Measurements from ENCODE around the gene MINK1. TPM values are rescaled to one million over a fixed set of nuclear protein-coding genes. Genes with fewer than 3 reads are reported as not detected.

MINK1 gene
- total and polyA plus RNA-seq, 2 of the 13 experiments (the other 11 are each of a cell fraction or from before 2014, with no cell fraction given) = 17.2 to 63.9 TPM

DNA sequence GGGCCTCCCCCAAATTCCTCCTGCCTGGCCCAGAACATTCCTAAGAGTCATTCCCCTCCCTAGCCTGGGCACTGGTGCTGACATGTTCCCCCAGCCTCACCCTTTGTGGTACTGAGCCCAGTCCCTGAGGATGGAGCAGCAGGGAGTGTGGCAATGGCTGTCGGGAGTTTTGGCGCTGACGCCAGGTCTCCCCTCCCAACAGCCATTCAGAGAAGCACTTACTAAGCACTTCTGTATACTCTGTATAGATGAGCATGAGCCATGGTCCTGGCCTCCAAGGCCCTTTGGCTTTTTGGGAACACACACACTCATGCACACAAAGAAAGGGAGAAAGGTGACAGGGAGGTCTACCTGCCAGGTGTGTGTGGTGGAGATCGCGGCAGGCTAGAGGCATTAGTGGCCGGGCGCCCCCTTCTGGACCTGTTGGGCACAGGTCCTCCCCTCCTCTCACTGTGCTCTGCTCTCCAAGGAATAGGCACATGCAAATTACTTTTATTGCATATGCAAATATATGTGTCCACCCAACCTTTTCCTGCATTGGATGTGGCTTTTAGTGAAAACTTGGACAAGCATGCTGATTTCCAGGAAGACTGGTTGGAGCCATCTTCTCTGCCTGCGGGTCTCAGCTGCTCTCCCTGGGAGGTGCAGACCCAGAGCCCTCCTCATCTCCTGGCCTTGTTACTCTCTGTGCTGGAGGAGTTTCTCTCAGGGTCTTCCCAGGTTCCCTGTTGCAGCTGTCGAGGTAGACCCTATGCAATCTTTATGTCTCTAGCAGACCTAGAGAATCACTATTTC is 48.8 kb downstream of the MINK1 start (continued):
- TF ChIP-seq, protein P1, sequence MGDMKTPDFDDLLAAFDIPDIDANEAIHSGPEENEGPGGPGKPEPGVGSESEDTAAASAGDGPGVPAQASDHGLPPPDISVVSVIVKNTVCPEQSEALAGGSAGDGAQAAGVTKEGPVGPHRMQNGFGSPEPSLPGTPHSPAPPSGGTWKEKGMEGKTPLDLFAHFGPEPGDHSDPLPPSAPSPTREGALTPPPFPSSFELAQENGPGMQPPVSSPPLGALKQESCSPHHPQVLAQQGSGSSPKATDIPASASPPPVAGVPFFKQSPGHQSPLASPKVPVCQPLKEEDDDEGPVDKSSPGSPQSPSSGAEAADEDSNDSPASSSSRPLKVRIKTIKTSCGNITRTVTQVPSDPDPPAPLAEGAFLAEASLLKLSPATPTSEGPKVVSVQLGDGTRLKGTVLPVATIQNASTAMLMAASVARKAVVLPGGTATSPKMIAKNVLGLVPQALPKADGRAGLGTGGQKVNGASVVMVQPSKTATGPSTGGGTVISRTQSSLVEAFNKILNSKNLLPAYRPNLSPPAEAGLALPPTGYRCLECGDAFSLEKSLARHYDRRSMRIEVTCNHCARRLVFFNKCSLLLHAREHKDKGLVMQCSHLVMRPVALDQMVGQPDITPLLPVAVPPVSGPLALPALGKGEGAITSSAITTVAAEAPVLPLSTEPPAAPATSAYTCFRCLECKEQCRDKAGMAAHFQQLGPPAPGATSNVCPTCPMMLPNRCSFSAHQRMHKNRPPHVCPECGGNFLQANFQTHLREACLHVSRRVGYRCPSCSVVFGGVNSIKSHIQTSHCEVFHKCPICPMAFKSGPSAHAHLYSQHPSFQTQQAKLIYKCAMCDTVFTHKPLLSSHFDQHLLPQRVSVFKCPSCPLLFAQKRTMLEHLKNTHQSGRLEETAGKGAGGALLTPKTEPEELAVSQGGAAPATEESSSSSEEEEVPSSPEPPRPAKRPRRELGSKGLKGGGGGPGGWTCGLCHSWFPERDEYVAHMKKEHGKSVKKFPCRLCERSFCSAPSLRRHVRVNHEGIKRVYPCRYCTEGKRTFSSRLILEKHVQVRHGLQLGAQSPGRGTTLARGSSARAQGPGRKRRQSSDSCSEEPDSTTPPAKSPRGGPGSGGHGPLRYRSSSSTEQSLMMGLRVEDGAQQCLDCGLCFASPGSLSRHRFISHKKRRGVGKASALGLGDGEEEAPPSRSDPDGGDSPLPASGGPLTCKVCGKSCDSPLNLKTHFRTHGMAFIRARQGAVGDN (CRISPR knock-in tag; IDR thresholded peaks at IDR 0.05) = peak; percentile 43
- TF ChIP-seq GTF2F1 (IDR thresholded peaks at IDR 0.05; ENCODE audit: low read length) (no peak), MLLT10 (CRISPR knock-in tag; IDR thresholded peaks at IDR 0.05) (no peak), GTF3A (CRISPR knock-in tag; conservative IDR thresholded peaks at IDR 0.05) (no peak), ZNF382 (CRISPR knock-in tag; IDR thresholded peaks at IDR 0.05; ENCODE audit: borderline replicate concordance) (no peak), ZNF713 (CRISPR knock-in tag; IDR thresholded peaks at IDR 0.05) (no peak), ATF7 (IDR thresholded peaks at IDR 0.05) (no peak), ATF7 (CRISPR knock-in tag; IDR thresholded peaks at IDR 0.05) (no peak), ZNF460 (CRISPR knock-in tag; IDR thresholded peaks at IDR 0.05; ENCODE audit: borderline replicate concordance) (no peak), ISX (CRISPR knock-in tag; conservative IDR thresholded peaks at IDR 0.05) (no peak), ZNF550 (CRISPR knock-in tag; IDR thresholded peaks at IDR 0.05; ENCODE audit: borderline replicate concordance) (no peak), SIN3B (IDR thresholded peaks at IDR 0.05; ENCODE audit: low read length) (no peak), SRY (CRISPR knock-in tag; IDR thresholded peaks at IDR 0.05) (no peak), FOXO1 (CRISPR knock-in tag; IDR thresholded peaks at IDR 0.05) (0 out of 2 replicates have a peak, but pooled peaks have one; percentile 25), NAIF1 (CRISPR knock-in tag; IDR thresholded peaks at IDR 0.05; ENCODE audit: borderline replicate concordance) (no peak), ZKSCAN5 (CRISPR knock-in tag; IDR thresholded peaks at IDR 0.05) (no peak), EEA1 (CRISPR knock-in tag; IDR thresholded peaks at IDR 0.05; ENCODE audit: borderline replicate concordance) (no peak)
- TF ChIP-seq, protein P2, sequence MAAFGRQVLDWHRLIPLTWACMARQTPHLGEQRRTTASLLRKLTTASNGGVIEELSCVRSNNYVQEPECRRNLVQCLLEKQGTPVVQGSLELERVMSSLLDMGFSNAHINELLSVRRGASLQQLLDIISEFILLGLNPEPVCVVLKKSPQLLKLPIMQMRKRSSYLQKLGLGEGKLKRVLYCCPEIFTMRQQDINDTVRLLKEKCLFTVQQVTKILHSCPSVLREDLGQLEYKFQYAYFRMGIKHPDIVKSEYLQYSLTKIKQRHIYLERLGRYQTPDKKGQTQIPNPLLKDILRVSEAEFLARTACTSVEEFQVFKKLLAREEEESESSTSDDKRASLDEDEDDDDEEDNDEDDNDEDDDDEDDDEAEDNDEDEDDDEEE (CRISPR knock-in tag; IDR thresholded peaks at IDR 0.05) = peak; percentile 62; the same call in 1 of the 2 replicates
- TF ChIP-seq, protein P3, sequence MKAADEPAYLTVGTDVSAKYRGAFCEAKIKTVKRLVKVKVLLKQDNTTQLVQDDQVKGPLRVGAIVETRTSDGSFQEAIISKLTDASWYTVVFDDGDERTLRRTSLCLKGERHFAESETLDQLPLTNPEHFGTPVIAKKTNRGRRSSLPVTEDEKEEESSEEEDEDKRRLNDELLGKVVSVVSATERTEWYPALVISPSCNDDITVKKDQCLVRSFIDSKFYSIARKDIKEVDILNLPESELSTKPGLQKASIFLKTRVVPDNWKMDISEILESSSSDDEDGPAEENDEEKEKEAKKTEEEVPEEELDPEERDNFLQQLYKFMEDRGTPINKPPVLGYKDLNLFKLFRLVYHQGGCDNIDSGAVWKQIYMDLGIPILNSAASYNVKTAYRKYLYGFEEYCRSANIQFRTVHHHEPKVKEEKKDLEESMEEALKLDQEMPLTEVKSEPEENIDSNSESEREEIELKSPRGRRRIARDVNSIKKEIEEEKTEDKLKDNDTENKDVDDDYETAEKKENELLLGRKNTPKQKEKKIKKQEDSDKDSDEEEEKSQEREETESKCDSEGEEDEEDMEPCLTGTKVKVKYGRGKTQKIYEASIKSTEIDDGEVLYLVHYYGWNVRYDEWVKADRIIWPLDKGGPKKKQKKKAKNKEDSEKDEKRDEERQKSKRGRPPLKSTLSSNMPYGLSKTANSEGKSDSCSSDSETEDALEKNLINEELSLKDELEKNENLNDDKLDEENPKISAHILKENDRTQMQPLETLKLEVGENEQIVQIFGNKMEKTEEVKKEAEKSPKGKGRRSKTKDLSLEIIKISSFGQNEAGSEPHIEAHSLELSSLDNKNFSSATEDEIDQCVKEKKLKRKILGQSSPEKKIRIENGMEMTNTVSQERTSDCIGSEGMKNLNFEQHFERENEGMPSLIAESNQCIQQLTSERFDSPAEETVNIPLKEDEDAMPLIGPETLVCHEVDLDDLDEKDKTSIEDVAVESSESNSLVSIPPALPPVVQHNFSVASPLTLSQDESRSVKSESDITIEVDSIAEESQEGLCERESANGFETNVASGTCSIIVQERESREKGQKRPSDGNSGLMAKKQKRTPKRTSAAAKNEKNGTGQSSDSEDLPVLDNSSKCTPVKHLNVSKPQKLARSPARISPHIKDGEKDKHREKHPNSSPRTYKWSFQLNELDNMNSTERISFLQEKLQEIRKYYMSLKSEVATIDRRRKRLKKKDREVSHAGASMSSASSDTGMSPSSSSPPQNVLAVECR (CRISPR knock-in tag; IDR thresholded peaks at IDR 0.05; ENCODE audit: borderline replicate concordance) = peak; percentile 5; the same call in 1 of the 2 replicates
- TF ChIP-seq, protein P4, sequence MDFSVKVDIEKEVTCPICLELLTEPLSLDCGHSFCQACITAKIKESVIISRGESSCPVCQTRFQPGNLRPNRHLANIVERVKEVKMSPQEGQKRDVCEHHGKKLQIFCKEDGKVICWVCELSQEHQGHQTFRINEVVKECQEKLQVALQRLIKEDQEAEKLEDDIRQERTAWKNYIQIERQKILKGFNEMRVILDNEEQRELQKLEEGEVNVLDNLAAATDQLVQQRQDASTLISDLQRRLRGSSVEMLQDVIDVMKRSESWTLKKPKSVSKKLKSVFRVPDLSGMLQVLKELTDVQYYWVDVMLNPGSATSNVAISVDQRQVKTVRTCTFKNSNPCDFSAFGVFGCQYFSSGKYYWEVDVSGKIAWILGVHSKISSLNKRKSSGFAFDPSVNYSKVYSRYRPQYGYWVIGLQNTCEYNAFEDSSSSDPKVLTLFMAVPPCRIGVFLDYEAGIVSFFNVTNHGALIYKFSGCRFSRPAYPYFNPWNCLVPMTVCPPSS (IDR thresholded peaks at IDR 0.05) = no peak
